Skeletal muscle cell (primary cell): ENCODE measurements around the gene INPP5D.

Experiments
- DNase-seq: peaks from one replicate; pipeline ENCODE4 v3.0.0-alpha.2; 2010; ENCODE audit warnings: low read depth
- H3K4me3 ChIP-seq: 2 replicates; pipeline ENCODE4 v1.5.1; 2011; ENCODE audit warnings: low read depth, mild to moderate bottlenecking, control low read depth, low read length, moderate library complexity

Gene INPP5D

DNA sequence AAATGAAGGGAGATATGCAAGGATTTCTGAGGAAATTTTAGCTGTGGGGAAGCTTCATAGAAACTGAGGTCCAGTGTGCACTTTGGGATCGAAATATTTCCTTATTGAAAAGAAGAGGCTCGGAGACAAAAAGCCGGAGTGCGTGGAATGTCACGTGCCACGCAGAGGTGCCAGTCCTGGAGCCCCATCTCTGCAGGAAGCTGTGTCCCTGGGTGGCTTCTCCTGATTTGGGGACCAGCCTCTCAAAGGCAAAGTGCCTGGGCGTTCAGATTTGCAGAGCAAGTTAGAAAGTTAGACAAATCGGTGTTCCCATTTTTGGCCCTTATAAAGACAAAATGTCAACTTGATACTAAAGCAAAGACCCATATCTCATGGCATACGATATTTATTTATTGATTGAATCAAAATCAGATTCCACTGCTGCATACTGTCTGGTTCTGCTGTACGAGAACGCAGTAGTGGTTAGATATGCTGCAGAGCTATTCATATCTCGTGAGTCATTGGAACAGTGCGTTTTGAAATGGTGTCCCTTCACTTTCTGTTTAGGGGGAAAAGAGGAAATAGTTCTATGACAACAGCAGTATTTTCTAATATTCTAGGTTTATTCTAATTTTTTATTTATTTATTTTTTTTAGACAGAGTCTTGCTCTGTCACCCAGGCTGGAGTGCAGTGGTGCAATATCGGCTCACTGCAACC, 182.2 kb downstream of the INPP5D start:
- no peak for DNase-seq
- no peak overlapping the region for H3K4me3 ChIP-seq

DNA sequence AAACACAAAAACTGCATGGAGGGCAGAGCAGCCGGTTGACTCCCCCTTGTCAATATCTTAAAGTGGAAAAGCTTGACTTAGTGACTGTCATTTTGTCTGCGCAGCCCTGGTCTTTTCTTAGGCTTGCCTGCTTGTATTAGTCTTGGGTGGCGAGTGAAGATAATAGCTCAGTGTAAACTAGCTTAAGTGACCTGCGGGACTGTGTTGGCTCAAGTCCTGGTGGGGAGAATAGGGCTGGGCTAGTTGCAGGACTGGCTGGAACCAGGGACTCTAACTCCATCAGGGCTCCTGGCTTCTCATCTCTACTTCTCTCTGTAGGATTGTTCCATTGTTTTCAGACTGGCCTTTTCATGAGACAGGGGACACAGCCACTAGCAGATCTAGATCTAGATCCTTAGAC, 183.2 kb downstream of the INPP5D start:
- no peak overlapping the region for H3K4me3 ChIP-seq
- no peak for DNase-seq

DNA sequence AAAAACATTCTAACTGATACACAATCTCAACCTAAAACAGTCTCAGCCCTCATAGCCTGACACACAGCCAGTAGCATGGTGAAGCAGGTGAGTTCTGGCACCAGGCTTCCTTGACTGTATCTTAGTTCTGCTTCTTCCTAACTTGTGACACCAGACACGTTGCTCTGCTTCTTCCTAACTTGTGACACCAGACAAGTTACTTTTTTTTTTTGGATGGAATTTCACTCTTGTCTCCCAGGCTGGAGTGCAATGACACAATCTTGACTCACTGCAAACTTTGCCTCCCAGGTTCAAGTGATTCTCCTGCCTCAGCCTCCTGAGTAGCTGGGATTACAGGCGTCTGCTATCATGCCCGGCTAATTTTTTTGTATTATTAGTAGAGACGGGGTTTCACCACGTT, 184.7 kb downstream of the INPP5D start:
- no peak overlapping the region for H3K4me3 ChIP-seq
- DNase-seq, result no peak

DNA sequence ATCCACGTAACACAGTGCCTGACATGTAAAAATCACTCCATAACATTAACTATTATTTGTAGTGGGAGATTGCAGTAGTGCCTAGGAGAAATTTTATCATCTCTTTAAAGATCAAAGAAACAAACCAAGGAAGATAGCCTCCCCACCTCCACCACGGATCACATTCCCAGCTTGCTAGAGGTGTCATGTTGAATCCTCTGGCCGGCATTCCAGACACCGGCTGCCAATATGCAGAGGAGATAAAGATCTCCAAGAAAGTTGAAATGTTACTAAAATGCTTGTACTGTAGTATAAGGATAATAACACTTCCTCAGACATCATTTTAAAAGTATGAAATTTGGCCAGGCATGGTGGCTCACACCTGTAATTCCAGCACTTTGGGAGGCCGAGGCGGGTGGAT, 185.3 kb downstream of the INPP5D start:
- no peak overlapping the region for H3K4me3 ChIP-seq
- no peak for DNase-seq

DNA sequence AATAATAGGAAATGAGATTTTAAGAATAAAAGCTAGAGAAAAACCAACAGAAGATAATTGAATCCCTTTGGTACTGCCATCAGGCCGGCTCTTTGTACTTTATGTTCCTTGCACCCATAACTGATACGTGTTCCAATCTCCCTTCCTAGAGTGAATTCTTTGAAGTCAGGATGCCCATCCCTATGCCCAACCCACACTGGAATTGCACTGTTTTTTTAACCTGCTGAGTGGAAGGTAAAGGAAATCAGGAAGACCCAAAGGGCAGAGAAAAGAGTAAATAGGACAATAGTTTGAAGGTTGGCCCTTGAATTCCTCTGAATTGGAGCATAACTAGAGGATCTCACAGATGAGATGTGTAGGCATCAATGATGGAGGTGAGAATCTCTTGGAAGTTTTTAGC, 187.0 kb downstream of the INPP5D start:
- DNase-seq, result no peak
- H3K4me3 ChIP-seq, result no peak overlapping the region

DNA sequence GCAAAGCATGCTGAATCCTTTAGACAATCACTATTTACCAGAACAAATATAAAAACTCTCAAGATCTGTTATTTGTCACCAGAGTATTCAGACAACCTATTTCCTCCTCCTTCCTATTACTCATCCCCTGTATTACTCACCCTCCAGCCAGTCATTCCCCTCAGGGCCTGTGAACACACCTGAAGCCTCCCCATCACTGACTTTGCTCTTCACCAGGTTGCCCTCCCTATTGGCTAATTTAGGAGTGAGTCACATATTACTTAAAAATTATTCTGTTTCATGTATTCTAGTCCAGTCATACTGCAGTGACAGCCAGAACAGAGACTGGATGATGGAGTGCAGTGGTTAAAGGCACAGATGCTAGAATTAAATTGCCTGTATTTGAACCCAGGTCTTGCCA, 187.6 kb downstream of the INPP5D start:
- DNase-seq, result no peak
- H3K4me3 ChIP-seq, result no peak overlapping the region

DNA sequence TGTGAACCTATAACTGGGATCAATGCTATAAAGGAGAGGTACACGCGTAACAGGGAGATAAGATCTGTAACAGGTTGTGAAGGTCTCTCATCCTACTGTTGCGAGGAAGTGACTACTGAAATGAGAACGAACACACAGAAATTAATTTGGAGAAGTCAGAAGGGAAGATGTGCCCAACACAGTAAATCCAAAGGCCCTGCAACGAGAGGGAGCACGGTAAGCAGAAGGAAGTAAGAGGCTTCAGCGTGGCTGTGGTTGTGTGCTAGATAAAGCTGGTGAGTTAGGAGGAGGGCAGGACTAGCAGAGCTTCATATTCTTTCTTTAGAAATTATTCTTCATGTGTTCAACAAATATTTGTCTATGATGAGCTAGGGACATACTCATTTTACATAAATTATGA, 188.9 kb downstream of the INPP5D start:
- H3K4me3 ChIP-seq, result no peak overlapping the region

DNA sequence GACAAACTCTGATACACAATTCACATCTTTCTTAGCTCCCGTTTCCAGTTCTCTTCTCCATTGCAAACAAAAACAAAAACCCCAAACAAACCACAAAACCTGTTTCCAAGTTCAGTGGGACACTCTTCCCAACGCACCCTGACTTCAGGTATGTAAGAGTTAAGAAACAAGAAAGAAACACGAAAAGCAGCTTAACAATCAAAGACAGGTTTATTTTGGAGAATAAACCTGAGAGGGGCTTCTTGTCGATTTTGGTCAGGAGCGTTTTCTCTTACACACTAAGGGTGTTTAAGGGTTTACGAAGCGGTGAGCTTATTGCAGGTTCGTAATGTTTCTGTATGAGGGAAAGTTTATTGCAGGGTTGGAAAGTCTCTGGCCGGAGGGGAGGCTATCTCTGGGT, 190.4 kb downstream of the INPP5D start:
- no peak for DNase-seq
- no peak overlapping the region for H3K4me3 ChIP-seq

More for the DNA sequence above, 188.9 kb downstream of the INPP5D start:
- DNase-seq, result no peak

DNA sequence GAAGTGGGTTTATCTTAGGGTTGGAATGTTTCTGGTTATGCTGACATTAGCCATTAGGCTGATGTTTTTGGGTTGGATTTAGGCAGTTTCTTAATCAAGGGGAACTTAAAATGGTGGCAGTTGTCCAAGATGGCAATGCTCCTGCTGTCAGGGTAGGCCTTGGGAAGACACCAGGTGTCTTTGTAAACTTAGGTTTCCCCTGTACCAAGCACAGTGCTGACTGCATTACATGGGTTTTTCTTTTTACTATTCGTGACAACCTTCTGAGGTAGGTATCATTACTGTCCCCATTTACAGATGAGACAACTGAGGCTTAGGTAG, 190.8 kb downstream of the INPP5D start:
- peak overlapping the region; percentile 89 for H3K4me3 ChIP-seq
- no peak for DNase-seq

DNA sequence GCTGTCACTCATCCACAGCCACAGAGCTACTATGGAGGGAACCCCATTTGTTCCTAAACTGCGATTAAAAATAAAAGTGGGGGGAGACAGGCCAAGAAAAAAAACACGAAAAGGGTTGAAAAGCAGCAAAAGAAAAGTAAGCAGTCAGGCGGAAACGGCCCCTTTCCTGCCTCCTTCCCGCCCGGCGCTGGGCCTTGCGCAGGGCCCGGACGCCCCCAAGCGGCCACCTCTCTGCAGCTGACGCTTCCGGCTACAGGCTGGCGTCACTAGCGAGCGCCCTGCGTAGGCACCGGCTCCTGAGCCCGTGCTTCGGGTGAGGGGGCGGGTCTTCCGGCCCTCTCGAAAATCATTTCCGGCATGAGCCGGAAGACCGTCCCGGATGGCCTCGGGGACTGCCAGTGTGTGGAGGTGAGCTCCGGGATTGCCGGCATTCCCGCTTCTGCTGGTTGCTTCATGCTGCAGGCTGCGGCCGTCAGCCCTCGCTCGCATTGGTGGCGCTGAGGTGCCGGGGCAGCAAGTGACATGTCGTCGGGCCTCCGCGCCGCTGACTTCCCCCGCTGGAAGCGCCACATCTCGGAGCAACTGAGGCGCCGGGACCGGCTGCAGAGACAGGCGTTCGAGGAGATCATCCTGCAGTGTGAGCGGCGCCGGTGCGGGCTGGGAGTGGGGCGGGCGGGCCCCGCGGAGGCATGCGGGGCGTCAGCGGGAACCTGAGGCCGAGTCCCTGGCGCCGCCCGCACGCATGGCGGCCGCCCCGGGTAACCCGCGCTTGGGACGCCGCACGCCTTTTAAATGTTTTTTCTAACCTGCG, 191.4 kb downstream of the INPP5D start, which contains the start of gene ATG16L1:
TSS of gene ATG16L1 (plus strand) at position 368 of the 811 bp plus-strand sequence. CDS start at position 523, 155 bp downstream.
- peak within 1 kb of the TSS; percentile 89 for H3K4me3 ChIP-seq
- DNase-seq, result peak; percentile 82

DNA sequence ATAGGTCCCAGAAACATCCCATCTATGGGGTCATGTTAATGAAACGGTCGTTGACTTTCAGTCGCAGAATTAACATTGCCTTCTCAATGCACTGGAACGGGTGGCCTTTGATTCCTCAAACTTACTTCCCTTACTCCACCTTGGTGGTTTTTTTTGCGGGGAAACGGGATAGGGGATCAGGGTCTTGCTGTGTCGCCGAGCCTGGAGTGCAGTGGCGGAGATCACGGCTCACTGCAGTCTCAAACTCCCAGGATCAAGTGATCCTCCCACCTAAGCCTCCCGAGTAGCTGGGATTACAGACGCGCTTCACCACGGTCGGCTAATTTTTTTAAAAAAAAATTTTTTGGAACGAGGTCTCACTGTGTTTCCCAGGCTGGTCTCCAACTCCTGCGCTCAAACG, 192.1 kb downstream of the INPP5D start:
- peak overlapping the region; percentile 89 for H3K4me3 ChIP-seq
- DNase-seq, result no peak

DNA sequence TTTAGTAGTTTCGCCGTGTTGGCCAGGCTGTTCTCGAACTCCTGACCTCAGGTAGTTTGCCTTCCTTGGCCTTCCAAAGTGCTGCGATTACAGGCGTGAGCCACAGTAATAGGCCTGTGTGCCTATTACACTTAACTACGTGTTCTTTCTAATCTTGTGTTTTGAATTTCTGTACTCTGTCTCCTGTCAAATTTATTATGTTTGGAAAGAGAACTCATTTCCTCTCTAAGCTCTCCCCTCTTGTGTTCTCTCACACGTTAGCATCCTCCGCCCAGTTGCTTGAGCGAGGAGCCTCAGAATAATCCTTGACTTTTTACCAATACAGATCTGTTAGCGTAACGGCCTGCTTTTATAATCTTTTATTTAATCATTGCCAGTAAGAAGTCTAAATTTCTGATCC, 195.0 kb downstream of the INPP5D start:
- H3K4me3 ChIP-seq, result no peak overlapping the region
- no peak for DNase-seq

DNA sequence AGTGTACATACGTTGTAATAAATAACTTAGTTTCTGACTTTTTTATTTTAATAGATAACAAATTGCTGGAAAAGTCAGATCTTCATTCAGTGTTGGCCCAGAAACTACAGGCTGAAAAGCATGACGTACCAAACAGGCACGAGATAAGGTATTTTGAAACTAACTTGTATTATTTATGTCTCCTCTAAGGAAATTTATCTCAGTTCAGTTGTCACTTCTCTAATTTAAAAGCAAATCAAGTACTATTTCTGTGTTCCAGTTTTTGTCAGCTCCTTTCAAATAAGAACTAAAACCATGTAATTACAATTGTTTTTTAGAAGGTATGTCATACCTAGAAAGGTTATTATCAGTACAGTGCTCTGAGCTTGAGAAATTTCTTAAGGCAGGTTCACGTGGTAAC, 195.9 kb downstream of the INPP5D start:
- DNase-seq, result no peak
- no peak overlapping the region for H3K4me3 ChIP-seq
